NCI-H1930 (cell line): ENCODE measurements around the gene APIP.
A peak's percentile ranks its signal among the peaks of the same experiment; 100 is the strongest.

ENCODE experiments used
- DNase-seq, 2 experiments: peaks; one replicate each; lab custom pipeline; 2025; lab: John Stamatoyannopoulos, UW

APIP gene

GRCh38 chr11:34887260-34887659 lies 28.9 kb downstream of the APIP start:
- DNase-seq, result no peak

- DNase-seq, result no peak
Observed at GRCh38 chr11:34886609-34887008, 29.6 kb downstream of the APIP start.

- no peak for DNase-seq
Observed at GRCh38 chr11:34881900-34882299, 34.3 kb downstream of the APIP start.

- no peak for DNase-seq
Observed at GRCh38 chr11:34877375-34877975, 38.7 kb downstream of the APIP start.

GRCh38 chr11:34874202-34874601 lies 42.0 kb downstream of the APIP start:
- DNase-seq, result no peak

GRCh38 chr11:34870548-34871196 lies 45.5 kb downstream of the APIP start:
- DNase-seq, result no peak

GRCh38 chr11:34869425-34869824 lies 46.8 kb downstream of the APIP start:
- DNase-seq, result no peak

GRCh38 chr11:34866375-34866774 lies 49.8 kb downstream of the APIP start:
- DNase-seq, result no peak

- no peak for DNase-seq
Observed at GRCh38 chr11:34865261-34865660, 50.9 kb downstream of the APIP start.

- DNase-seq, result no peak
Observed at GRCh38 chr11:34864424-34864823, 51.8 kb downstream of the APIP start.

GRCh38 chr11:34863048-34863447 lies 53.1 kb downstream of the APIP start:
- DNase-seq, result no peak

- no peak for DNase-seq
Observed at GRCh38 chr11:34860518-34860917, 55.7 kb downstream of the APIP start.

- DNase-seq, result no peak
Observed at GRCh38 chr11:34860034-34860433, 56.1 kb downstream of the APIP start.

GRCh38 chr11:34859496-34859895 lies 56.7 kb downstream of the APIP start:
- DNase-seq, result no peak

- DNase-seq, result no peak
Observed at GRCh38 chr11:34857463-34857862, 58.7 kb downstream of the APIP start.

GRCh38 chr11:34856251-34856650 lies 59.9 kb downstream of the APIP start:
- DNase-seq, result no peak

GRCh38 chr11:34855754-34856095 lies 60.5 kb downstream of the APIP start:
- peak in 1 of 2 experiments; percentile 18 for DNase-seq

GRCh38 chr11:34855021-34855753 lies 61.0 kb downstream of the APIP start:
- DNase-seq, result no peak

- DNase-seq, result no peak
Observed at GRCh38 chr11:34851916-34852315, 64.3 kb downstream of the APIP start.

- DNase-seq, result no peak
Observed at GRCh38 chr11:34850334-34850733, 65.8 kb downstream of the APIP start.

- DNase-seq, result no peak
Observed at GRCh38 chr11:34846467-34846866, 69.7 kb downstream of the APIP start.

- DNase-seq, result no peak
Observed at GRCh38 chr11:34844463-34845112, 71.6 kb downstream of the APIP start.

- DNase-seq, result no peak
Observed at GRCh38 chr11:34843271-34843670, 72.9 kb downstream of the APIP start.
